ENCODE data around the gene NAA15. TPM values are rescaled to one million over a fixed set of nuclear protein-coding genes. Genes with fewer than 3 reads are reported as not detected.
A peak's percentile ranks its signal among the peaks of the same experiment; 100 is the strongest.

Gene NAA15
- total RNA-seq (2021; fragmentation: NEBNext Ultra II Directional; extraction: Animal tissue kit (Norgen Biotek cat#: 25700)) (119 and 124 TPM in 2 replicates), polyA plus RNA-seq (2011; rRNA removed) (5.1 and 9.7 TPM in 2 replicates), polyA minus RNA-seq (2011; rRNA and poly(A)+ RNA removed) (35.3 and 54.9 TPM in 2 replicates)
- polyA plus RNA-seq (2011; cell fraction: cytosol; rRNA removed), result 15.4 TPM
- 5.2 TPM for polyA plus RNA-seq (2011; cell fraction: nucleus; rRNA removed)
- polyA plus RNA-seq (2012, experiment 1 of 2), result 30.6 to 63.9 TPM (median 36.6 TPM) in 4 replicates
- 2.9 TPM for polyA plus RNA-seq (2012, experiment 2 of 2)
- 42.5 TPM for polyA plus RNA-seq (2013, experiment 1 of 2)
- polyA plus RNA-seq (2013, experiment 2 of 2), result 42.0 TPM
- polyA minus RNA-seq (2011; cell fraction: cytosol; rRNA and poly(A)+ RNA removed), result 29.1 TPM
- polyA minus RNA-seq (2011; cell fraction: nucleus; rRNA and poly(A)+ RNA removed), result 59.5 TPM
- long read RNA-seq, experiment 1, full-length matches to known transcripts, result 3 of 88 reads
- long read RNA-seq, experiment 1, partial matches to known transcripts, result 77 of 88 reads
- long read RNA-seq, experiment 1, other reads (novel, unspliced or antisense), result 8 of 88 reads
- long read RNA-seq, experiment 2, full-length matches to known transcripts, result 3 of 25 reads
- long read RNA-seq, experiment 2, partial matches to known transcripts, result 20 of 25 reads
- long read RNA-seq, experiment 2, other reads (novel, unspliced or antisense), result 2 of 25 reads

- Histone ChIP-seq H3K9me3 (ENCODE audit: insufficient read depth in 2 of 2, low read depth in 1 of 2, low read length in 1 of 2) (peaks cover 4% of the 10 kb centered on the region in 2 experiments; a peak in 3 of 4 replicates), H3K9ac (replicated peaks in 1 of 4; ENCODE audit: extremely low read depth in 1 of 4, low read depth in 3 of 4, low read length in 3 of 4) (peak within 1 kb of the TSS; percentile 80 to 94 (median 92)), H4K91ac (replicated peaks; ENCODE audit: insufficient read length, low read length) (peak within 1 kb of the TSS; percentile 72), H4K5ac (ENCODE audit: insufficient read length, low read depth, low read length) (peak within 1 kb of the TSS; percentile 60), H2BK12ac (ENCODE audit: low read depth, low read length) (peak within 1 kb of the TSS; percentile 63; the same call in 1 of the 2 replicates), H3K79me2 (ENCODE audit: control insufficient read depth in 1 of 2, insufficient read depth in 2 of 2, low read length in 2 of 2) (peaks cover 36 to 63% of the 10 kb centered on the region in 2 experiments), H3K27ac (ENCODE audit: low read depth, low read length) (peak within 1 kb of the TSS; percentile 83), H3K4me3 (ENCODE audit: extremely low read depth in 1 of 4, insufficient read depth in 2 of 4, low read depth in 3 of 4, low read length in 4 of 4) (peak within 1 kb of the TSS; percentile 91 to 100 (median 93)), H3K23me2 (ENCODE audit: low read depth, low read length) (peaks cover 6% of the 10 kb centered on the region), H3K27me3 (replicated peaks in 1 of 4; ENCODE audit: control insufficient read depth in 3 of 4, extremely low read depth in 1 of 4, insufficient read depth in 3 of 4, low read length in 3 of 4) (no peaks in the 10 kb centered on the region), H4K20me1 (replicated peaks in 1 of 2; ENCODE audit: control insufficient read depth in 1 of 2, insufficient read depth in 2 of 2, low read length in 2 of 2) (peaks cover 0 to 4% of the 10 kb centered on the region in 2 experiments), H3K23ac (ENCODE audit: insufficient read length) (no peak within 1 kb of the TSS), H3K4ac (replicated peaks; ENCODE audit: insufficient read length, low read depth, low read length) (peak within 1 kb of the TSS; percentile 94), H2AK5ac (ENCODE audit: low read depth, low read length) (no peak within 1 kb of the TSS; the same call in 1 of the 2 replicates), H2AFZ (ENCODE audit: low read length) (peak within 1 kb of the TSS; percentile 27), H2BK5ac (ENCODE audit: low read depth, low read length) (peak within 1 kb of the TSS; percentile 84), H3K36me3 (ENCODE audit: control insufficient read depth in 2 of 4, insufficient read depth in 4 of 4, low read length in 3 of 4) (peaks cover 0 to 20% (median 4%) of the 10 kb centered on the region in 4 experiments; a peak in 3 of 8 replicates), H3K14ac (ENCODE audit: insufficient read length) (no peak within 1 kb of the TSS), H3K4me1 (replicated peaks in 1 of 4; ENCODE audit: control insufficient read depth in 3 of 4, insufficient read depth in 4 of 4, low read length in 3 of 4) (peaks cover 0 to 2% (median 0%) of the 10 kb centered on the region in 4 experiments; a peak in 1 of 7 replicates), H2BK120ac (replicated peaks; ENCODE audit: low read depth, low read length) (no peak within 1 kb of the TSS), H3K79me1 (ENCODE audit: low read depth, low read length) (no peaks in the 10 kb centered on the region), H2BK20ac (ENCODE audit: low read length) (no peak within 1 kb of the TSS), H2BK15ac (ENCODE audit: low read length) (peak within 1 kb of the TSS; percentile 47; the same call in 1 of the 2 replicates), H3K4me2 (ENCODE audit: insufficient read depth in 1 of 2, low read depth in 2 of 2, low read length in 2 of 2) (peak within 1 kb of the TSS; percentile 77 to 99), H3K56ac (replicated peaks; ENCODE audit: insufficient read length, low read depth, low read length) (peak within 1 kb of the TSS; percentile 74), H4K8ac (ENCODE audit: extremely low read depth, insufficient read depth, low read length) (peak within 1 kb of the TSS; percentile 99), H3K18ac (ENCODE audit: extremely low read depth, low read length) (peak within 1 kb of the TSS; percentile 86)
- CTCF ChIA-PET (ENCODE audit: partially characterized antibody), result interaction anchor here (0.9 to 3.5 kb wide), 12 partner anchors 10 to 393 kb away, joined by 3 to 19 read pairs (median 4); partner anchors contain the start of gene MGARP
- DNase-seq (ENCODE audit: low read depth in 1 of 2, low spot score in 2 of 2) (peak; percentile 95 to 96), FAIRE-seq (no peak)
- POLR2A ChIA-PET (ENCODE audit: partially characterized antibody), result interaction anchor here (0.6 to 3.5 kb wide), 35 partner anchors 9 to 363 kb away, joined by 3 to 31 read pairs (median 4); partner anchors contain the start of genes ELF2 and MGARP
- 1% methylated on average over 53 of the region's 61 CpGs; no CpG with 5 or more reads in 1 of the 2 experiments for WGBS, 2 experiments (ENCODE audit: extremely low coverage in 1 of 2, insufficient coverage in 1 of 2, insufficient read length in 1 of 2, insufficient replicate concordance in 2 of 2, low coverage in 1 of 2, low lambda C conversion rate in 2 of 2, missing lambda C conversion rate in 1 of 2)
- peak; percentile 84 for TF ChIP-seq E2F6 (IDR thresholded peaks at IDR 0.05)
- no peak for TF ChIP-seq RFX5 (IDR thresholded peaks at IDR 0.05; ENCODE audit: borderline replicate concordance, low read depth, low read length)
- peak; percentile 50; the same call in 1 of the 2 replicates for TF ChIP-seq CHD2 (IDR thresholded peaks at IDR 0.05; ENCODE audit: low read length)
- peak; percentile 30 for TF ChIP-seq SAP30 (IDR thresholded peaks at IDR 0.05; ENCODE audit: insufficient read depth, insufficient replicate concordance, low read length)
- peak; percentile 93 for TF ChIP-seq RBBP5 (IDR thresholded peaks at IDR 0.05; ENCODE audit: borderline replicate concordance, low read depth, low read length)
- peak; percentile 18; the same call in 1 of the 2 replicates for TF ChIP-seq MAFK (IDR thresholded peaks at IDR 0.05; ENCODE audit: low read depth, low read length)
These were observed at the start of gene NAA15 for GRCh38 chr4:139301113-139301820. TSS of gene NAA15 (plus strand) at chr4:139301505. CDS start at chr4:139301778, 273 bp downstream.

Measured in H1 (cell line).